IgD-negative memory B cell (primary cell): Measurements from ENCODE around the gene ANXA2. TPM values are rescaled to one million over a fixed set of nuclear protein-coding genes. Genes with fewer than 3 reads are reported as not detected.
"Not testable (repeated sequence)": the region's sequence is repeated elsewhere in the genome, so short reads cannot be mapped to it uniquely, and the experiment has no call there.

Experiments
- H3K27ac Mint-ChIP-seq, 3 donors: one replicate each; pipeline ENCODE4 v1.8.0; 2020 to 2022; ENCODE audit warnings: mild to moderate bottlenecking in 3 of 3, mixed read lengths in 3 of 3, moderate library complexity in 1 of 3
- H3K27me3 Mint-ChIP-seq: one replicate; pipeline ENCODE4 v1.8.0; 2021; ENCODE audit warnings: mixed read lengths
- H3K36me3 Mint-ChIP-seq: one replicate; pipeline ENCODE4 v1.8.0; 2020; ENCODE audit warnings: mild to moderate bottlenecking, mixed read lengths
- H3K4me1 Mint-ChIP-seq, 3 donors: one replicate each; pipeline ENCODE4 v1.8.0; 2020 to 2022; ENCODE audit warnings: mixed read lengths in 3 of 3, mild to moderate bottlenecking in 1 of 3
- H3K4me3 Mint-ChIP-seq, 4 donors: one replicate each; pipeline ENCODE4 v1.8.0; 2020 to 2022; ENCODE audit warnings: mild to moderate bottlenecking in 4 of 4, mixed read lengths in 4 of 4, moderate library complexity in 3 of 4
- H3K9me3 Mint-ChIP-seq, 3 donors: one replicate each; pipeline ENCODE4 v1.8.0; 2020 to 2021; ENCODE audit warnings: mixed read lengths in 3 of 3, mild to moderate bottlenecking in 1 of 3
- polyA plus RNA-seq: library from polyadenylated mRNA; unstranded; fragments of 300-500 nt; fragmentation: Illumina TruSeq; gene quantifications from one replicate; pipeline ENCODE4 v1.2.3, GENCODE V29; 2021

Gene ANXA2
- polyA plus RNA-seq, 1 donor from 2014 or later: 462 TPM

DNA sequence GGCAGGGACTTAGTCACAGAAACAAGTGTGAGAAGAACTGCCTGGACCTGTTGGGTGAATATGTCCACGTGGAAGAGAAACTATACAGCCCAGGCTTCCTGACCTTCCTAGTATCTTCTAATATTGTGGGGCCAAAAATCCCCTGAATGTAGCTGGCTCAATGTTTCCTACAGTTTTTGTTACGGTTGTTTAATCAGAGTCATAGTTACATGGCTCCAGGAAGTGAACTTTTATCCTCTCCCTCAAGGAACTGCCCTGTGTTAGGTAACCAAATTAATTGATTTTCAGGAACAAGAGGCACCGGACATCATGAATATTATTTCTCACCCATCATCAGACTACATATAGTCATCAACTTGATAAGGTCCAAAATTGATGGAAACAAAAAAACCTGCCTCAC lies 59.0 kb downstream of the ANXA2 start:
- no peak overlapping the region for H3K27ac Mint-ChIP-seq
- H3K4me3 Mint-ChIP-seq: no peak overlapping the region
- no peaks in the 10 kb centered on the region for H3K4me1 Mint-ChIP-seq
- no peaks in the 10 kb centered on the region for H3K9me3 Mint-ChIP-seq
- peaks cover 2% of the 10 kb centered on the region for H3K27me3 Mint-ChIP-seq
- H3K36me3 Mint-ChIP-seq: peaks cover 2% of the 10 kb centered on the region

DNA sequence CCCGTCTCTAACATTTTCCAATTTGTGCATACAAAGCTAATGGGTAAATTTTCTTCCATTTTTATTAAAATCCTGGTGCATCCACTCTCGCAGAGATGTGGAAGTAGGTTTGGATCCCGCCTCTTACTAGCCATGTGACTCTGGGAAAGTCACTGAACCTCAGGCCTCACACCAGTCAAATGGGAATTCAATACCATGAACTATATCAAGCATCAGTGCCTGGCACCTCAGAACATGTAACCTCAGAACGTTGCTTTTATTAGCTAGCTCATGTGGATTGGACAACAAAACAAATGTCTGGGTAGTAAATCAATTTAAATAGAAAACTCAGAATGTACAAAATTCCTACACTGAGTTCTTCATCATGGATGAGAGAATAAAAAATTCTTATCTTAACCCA lies 60.7 kb downstream of the ANXA2 start:
- H3K27ac Mint-ChIP-seq: no peak overlapping the region
- no peak overlapping the region for H3K4me3 Mint-ChIP-seq
- peaks cover 3% of the 10 kb centered on the region for H3K27me3 Mint-ChIP-seq
- H3K9me3 Mint-ChIP-seq: no peaks in the 10 kb centered on the region
- no peaks in the 10 kb centered on the region for H3K36me3 Mint-ChIP-seq
- H3K4me1 Mint-ChIP-seq: no peaks in the 10 kb centered on the region

DNA sequence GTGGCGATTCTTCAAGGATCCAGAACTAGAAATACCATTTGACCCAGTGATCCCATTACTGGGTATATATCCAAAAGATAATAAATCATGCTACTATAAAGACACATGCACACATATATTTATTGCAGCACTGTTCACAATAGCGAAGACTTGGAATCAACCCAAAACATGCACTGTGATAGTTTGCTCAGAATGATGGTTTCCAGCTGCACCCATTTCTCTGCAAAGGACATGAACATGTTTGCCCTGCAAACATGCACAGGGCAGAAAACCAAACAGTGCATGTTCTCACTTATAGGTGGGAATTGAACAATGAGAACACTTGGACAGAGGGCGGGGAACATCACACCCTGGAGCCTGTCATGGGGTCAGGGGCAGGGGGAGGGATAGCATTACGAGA lies 62.5 kb downstream of the ANXA2 start:
- H3K4me3 Mint-ChIP-seq, H3K36me3 Mint-ChIP-seq, H3K27me3 Mint-ChIP-seq, H3K9me3 Mint-ChIP-seq, H3K27ac Mint-ChIP-seq, H3K4me1 Mint-ChIP-seq: not testable (repeated sequence)

DNA sequence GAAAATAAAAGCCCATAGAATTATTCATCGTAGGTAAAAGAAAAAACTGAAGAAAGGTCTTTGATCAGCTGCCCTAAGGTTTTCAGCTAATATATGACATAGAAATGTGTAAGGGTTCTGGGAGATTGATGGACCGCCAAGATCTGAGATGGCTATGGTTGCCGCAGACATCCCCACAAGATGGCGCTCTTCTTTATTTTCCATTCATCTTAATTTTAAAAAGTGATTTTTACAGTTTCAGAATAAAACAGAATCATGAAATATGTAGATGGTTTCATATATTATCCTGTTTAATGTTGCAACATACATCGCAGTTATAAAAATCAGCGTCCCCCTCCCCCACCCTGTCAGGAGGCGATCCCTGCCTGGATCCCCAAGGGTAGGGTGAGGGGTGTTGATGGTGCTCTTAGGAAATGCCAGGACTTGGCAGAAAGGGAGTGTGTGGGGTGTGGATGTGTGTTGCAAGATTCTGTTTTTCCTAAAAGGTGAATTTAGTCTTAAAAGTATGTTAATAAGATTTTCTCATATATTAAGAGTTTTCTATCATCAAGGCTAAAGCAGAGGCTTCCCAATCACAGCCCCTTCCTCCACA lies 68.8 kb downstream of the ANXA2 start:
- peaks cover 16% of the 10 kb centered on the region for H3K27me3 Mint-ChIP-seq
- no peaks in the 10 kb centered on the region for H3K9me3 Mint-ChIP-seq
- peaks cover 0 to 3% (median 0%) of the 10 kb centered on the region in 3 donors for H3K4me1 Mint-ChIP-seq
- no peak overlapping the region for H3K4me3 Mint-ChIP-seq
- H3K36me3 Mint-ChIP-seq: no peaks in the 10 kb centered on the region
- no peak overlapping the region for H3K27ac Mint-ChIP-seq

DNA sequence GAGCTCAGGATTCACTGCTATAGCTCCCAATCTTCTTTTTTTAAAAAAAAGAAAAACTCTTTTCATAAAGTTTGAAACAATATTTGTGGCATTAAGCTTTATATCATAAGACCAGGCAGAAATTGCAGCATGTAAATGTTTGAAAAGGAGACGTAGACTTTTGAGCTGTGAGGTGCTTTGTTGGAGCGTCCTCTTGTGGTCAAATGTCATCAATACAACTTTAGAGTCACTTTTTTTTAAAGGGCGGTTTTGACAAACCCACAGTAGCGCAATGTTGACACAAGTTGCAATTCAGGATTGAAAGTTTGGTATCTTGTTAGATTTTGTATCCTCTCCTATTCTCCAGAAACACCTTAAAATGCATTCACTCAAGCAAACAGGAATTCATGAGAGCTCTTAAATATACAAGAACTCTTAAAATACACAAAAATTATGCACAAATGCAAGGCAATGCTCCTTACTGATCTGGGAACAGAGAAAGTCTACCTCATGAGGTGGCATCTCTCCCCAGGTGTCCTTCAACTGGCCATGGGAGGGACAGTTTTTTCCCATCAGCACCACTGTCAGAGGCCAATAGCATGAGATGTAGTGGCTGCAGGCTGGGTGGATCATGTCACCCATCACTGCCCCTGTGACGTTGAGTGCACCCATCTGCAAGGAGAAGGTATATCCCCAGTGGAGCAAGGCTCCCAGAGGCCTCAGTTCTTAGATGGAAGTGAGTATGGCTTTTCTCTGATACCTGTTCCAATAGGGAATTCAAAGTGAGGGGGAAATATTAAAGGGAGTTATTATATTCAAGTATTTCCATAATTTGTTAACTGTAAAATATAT lies 70.7 kb downstream of the ANXA2 start:
- Mint-ChIP-seq H3K9me3 (no peaks in the 10 kb centered on the region), H3K4me3 (no peak overlapping the region), H3K27ac (no peak overlapping the region), H3K36me3 (no peaks in the 10 kb centered on the region), H3K4me1 (peaks cover 0 to 3% (median 0%) of the 10 kb centered on the region in 3 donors), H3K27me3 (peaks cover 14% of the 10 kb centered on the region)

DNA sequence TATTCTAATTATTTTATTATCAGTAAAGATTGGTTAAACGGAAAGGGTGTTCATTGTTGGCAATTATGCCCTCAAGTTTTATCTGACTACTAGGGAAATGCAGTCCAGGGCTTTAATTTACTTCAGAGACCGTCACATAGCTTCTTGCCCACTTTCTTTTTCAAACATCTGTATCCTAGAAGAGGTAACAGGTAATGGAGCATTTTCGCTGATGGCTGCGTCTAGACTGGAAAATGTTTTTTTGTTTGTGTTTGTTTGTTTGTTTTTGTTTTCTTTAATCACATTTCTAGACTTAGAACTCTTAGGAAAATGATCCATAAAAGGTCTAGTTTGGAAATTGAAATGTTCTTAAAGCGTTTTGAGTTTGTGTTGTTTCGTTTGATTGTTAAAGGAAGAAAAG lies 71.4 kb downstream of the ANXA2 start:
- Mint-ChIP-seq H3K36me3 (no peaks in the 10 kb centered on the region), H3K9me3 (no peaks in the 10 kb centered on the region), H3K4me1 (peaks cover 0 to 3% (median 0%) of the 10 kb centered on the region in 3 donors), H3K27ac (no peak overlapping the region), H3K4me3 (no peak overlapping the region), H3K27me3 (peaks cover 12% of the 10 kb centered on the region)

DNA sequence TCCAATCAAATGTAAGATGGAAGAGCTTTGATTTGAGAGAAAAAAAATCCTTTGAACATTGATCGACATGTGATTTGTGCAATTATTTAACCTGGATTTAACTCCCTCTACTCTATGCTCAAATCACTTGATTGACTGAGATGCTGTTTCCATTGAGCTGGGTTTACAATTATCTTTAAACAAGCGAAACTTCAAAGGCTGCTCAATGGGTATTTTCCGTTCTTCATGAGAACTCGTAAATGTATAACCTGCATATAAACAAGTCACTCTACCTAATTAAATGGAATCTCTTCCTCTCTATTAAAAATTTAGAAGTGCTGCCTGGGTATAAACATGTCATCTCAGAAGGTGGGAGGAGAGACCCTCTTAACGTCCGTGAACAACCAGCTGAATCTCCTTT lies 71.9 kb downstream of the ANXA2 start:
- H3K9me3 Mint-ChIP-seq: no peaks in the 10 kb centered on the region
- H3K27ac Mint-ChIP-seq: no peak overlapping the region
- H3K4me3 Mint-ChIP-seq: no peak overlapping the region
- H3K4me1 Mint-ChIP-seq: peaks cover 0 to 3% (median 0%) of the 10 kb centered on the region in 3 donors
- peaks cover 12% of the 10 kb centered on the region for H3K27me3 Mint-ChIP-seq
- no peaks in the 10 kb centered on the region for H3K36me3 Mint-ChIP-seq

DNA sequence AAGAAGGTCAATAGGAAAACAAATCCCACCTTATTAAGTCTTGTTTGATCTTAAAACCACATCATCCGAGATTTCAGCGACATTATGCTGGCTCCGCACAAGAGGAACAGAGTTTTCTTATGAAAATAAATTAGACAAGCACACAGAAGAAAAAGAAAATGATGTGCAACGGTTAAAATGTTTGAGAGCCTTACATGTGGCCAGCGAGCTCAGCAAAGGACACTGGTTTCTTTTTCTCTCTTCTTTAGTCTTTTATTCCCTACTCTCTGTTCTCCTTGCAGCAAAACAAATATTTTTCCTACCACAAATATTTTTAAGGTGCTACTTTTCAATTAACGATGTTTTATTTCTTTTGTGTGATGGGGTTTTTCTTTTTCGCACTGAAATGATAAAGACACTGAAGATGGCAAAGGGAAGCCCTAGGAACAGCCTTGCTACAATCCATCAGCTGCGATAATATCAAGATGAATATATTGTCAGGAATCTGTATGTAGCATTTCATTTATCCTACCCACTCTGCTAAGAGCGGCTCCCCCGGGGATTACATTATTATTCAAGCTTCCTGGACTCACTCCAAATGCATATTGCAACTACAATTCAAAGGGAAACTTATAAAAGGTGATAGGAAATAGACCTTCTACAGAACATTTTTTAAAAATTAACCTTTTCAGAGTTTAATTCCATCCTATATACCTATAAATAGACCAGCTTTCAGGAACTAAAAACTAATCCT lies 72.9 kb downstream of the ANXA2 start:
- H3K9me3 Mint-ChIP-seq: no peaks in the 10 kb centered on the region
- H3K27ac Mint-ChIP-seq: no peak overlapping the region
- H3K27me3 Mint-ChIP-seq: peaks cover 12% of the 10 kb centered on the region
- peaks cover 0 to 3% (median 0%) of the 10 kb centered on the region in 3 donors for H3K4me1 Mint-ChIP-seq
- no peaks in the 10 kb centered on the region for H3K36me3 Mint-ChIP-seq
- no peak overlapping the region for H3K4me3 Mint-ChIP-seq

DNA sequence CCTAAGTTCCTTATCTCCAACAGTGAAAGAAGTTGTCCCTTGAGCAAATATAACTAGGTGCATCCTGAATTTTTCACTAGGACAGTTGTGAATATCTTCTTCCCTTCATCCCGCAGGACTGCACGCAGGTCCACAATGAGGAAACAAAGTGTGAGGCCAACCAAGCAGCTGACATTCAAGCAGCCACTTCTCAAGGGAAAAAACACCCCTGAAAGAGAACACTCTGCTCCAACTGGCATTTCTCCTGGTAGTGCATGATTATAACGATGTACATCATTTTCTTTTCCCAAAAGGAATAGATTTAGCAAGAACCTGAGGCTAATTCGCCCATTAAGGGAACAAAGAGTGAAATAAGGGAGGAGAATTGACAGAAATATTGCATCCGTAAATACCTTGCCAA lies 74.5 kb downstream of the ANXA2 start:
- Mint-ChIP-seq H3K27me3 (peaks cover 9% of the 10 kb centered on the region), H3K4me1 (peaks cover 0 to 3% (median 0%) of the 10 kb centered on the region in 3 donors), H3K36me3 (no peaks in the 10 kb centered on the region), H3K9me3 (no peaks in the 10 kb centered on the region), H3K4me3 (no peak overlapping the region), H3K27ac (no peak overlapping the region)

DNA sequence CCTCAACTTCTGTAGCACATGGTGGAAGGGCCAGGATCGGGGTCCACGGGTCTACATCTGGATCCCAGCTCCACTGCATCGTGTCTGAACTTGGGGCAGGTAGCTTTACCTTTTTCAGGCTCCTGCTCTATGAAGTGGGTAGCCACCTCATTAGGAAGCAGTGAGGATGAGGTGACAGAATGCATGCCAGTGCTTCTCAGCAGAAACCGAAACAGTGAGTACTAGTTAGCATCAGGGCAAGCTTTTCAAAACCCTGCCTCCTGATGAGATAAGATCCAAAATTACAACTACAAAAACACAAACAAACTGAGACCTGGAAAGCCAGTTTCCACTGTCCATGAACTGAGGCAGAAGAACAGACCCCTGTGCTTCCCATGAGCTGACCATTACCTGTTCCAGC lies 77.4 kb downstream of the ANXA2 start:
- H3K36me3 Mint-ChIP-seq: no peaks in the 10 kb centered on the region
- peaks cover 0 to 13% (median 3%) of the 10 kb centered on the region in 3 donors for H3K9me3 Mint-ChIP-seq
- no peak overlapping the region for H3K4me3 Mint-ChIP-seq
- H3K27ac Mint-ChIP-seq: no peak overlapping the region
- peaks cover 4% of the 10 kb centered on the region for H3K27me3 Mint-ChIP-seq
- H3K4me1 Mint-ChIP-seq: no peaks in the 10 kb centered on the region

DNA sequence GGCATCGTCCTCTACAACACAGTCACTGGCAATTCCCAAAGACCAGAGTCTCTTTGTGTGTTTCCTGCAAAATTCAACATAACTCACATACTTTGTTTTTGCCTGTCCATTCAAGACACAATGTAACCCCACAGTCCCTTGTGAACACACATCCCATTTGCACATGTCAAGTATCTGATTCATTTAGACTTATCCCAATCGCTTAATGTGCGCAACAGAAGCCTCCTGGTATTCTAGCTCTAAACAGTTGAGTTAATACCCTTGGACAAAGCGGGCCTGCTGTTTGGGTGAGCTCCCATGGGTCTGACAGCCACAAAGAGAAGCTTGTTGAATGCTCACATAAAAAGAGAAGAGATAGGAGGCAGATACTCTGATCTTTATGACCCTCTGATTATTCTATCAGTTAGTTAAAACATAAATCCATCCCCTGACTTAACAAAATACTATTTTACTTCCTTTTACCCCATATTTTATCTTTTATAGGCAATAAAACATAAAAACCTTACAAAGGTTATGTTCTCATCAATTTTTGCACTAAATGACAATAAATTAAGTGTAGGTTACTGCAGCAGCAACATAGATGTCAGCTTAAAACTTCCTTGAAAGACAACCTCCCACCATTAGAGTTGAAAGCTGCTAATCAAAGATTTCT lies 79.4 kb downstream of the ANXA2 start:
- H3K27ac Mint-ChIP-seq: no peak overlapping the region
- H3K4me3 Mint-ChIP-seq: no peak overlapping the region
- H3K27me3 Mint-ChIP-seq: peaks cover 5% of the 10 kb centered on the region
- no peaks in the 10 kb centered on the region for H3K4me1 Mint-ChIP-seq
- peaks cover 0 to 21% (median 4%) of the 10 kb centered on the region in 3 donors for H3K9me3 Mint-ChIP-seq
- no peaks in the 10 kb centered on the region for H3K36me3 Mint-ChIP-seq

DNA sequence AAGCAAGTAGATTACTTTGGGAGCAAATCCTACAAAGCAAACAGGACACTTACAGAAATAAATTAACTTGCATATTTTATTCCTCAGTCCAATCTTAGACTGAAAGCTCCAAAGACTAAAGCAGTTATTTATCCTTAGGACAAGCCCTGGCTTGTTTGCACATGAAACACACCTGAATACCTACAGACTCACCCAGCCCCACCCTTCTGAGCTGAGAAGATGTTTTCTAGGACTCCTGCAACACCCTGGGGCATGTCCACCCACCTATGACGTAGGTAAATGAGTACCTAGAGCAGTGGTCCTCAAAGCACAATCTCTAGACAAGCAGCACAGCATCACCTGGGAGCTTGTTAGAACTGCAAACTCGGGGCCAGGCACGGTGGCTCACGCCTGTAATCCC lies 80.8 kb downstream of the ANXA2 start:
- H3K4me3 Mint-ChIP-seq: no peak overlapping the region
- peaks cover 6% of the 10 kb centered on the region for H3K27me3 Mint-ChIP-seq
- H3K9me3 Mint-ChIP-seq: peaks cover 0 to 21% (median 4%) of the 10 kb centered on the region in 3 donors
- H3K27ac Mint-ChIP-seq: no peak overlapping the region
- no peaks in the 10 kb centered on the region for H3K4me1 Mint-ChIP-seq
- H3K36me3 Mint-ChIP-seq: no peaks in the 10 kb centered on the region

DNA sequence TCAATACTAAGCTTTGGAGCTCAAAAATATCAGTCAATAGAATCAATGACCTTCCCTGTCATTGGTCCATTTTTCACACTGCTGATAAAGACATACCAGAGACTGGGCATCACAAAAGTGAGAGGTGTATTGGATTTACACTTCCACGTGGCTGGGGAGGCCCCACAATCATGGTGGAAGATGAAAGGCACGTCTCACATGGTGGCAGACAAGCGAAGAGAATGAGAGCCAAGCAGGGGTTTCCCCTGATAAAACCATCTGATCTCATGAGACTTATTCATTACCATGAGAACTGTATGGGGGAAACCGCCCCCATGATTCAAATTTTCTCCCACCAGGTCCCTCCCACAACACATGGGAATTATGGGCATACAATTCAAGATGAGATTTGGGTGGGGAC lies 81.9 kb downstream of the ANXA2 start:
- Mint-ChIP-seq H3K4me1 (no peaks in the 10 kb centered on the region), H3K27me3 (peaks cover 6% of the 10 kb centered on the region), H3K36me3 (no peaks in the 10 kb centered on the region)

DNA sequence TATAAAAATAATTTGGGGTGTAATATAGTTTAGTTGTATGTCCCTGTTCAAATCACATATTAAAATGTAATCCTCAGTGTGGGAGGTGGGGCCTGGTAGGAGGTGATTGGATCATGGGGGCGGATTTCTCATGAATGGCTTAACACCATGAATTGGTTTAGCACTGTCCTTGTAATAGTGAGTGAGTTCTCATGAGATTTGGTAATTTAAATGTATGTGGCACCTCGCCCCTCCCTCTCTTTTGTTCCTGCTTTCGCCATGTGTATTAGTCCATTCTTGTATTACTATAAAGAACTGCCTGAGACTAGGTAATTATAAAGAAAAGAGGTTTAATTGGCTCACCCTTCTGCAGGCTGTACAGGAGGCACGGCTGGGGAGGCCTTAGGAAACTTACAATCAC lies 83.9 kb downstream of the ANXA2 start:
- Mint-ChIP-seq H3K4me3 (no peak overlapping the region), H3K9me3 (peaks cover 0 to 21% (median 4%) of the 10 kb centered on the region in 3 donors), H3K4me1 (no peaks in the 10 kb centered on the region), H3K27ac (no peak overlapping the region), H3K27me3 (peaks cover 6% of the 10 kb centered on the region), H3K36me3 (no peaks in the 10 kb centered on the region)

More for the DNA sequence above, 81.9 kb downstream of the ANXA2 start:
- Mint-ChIP-seq H3K9me3 (peaks cover 0 to 21% (median 4%) of the 10 kb centered on the region in 3 donors), H3K27ac (no peak overlapping the region), H3K4me3 (no peak overlapping the region)

DNA sequence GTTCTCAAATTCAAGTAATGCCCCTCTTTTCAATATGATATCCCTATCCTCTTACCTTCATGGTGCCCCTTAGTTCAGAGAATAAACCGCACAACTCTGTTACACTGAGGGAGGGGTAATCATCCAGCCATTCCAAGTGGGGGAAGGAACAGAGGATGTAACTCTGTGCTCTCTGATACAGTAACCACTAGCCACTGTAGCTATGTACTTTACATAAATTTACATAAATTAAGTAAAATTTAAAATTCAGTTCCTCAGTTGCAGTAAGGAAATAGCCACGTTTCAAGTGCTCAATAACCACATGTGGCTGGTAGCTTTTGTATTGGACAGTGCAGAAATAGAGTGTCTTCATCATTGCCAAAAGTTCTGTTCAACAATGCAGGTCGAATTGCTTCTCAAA lies 90.8 kb downstream of the ANXA2 start:
- Mint-ChIP-seq H3K36me3 (no peaks in the 10 kb centered on the region), H3K4me3 (no peak overlapping the region), H3K9me3 (peaks cover 3 to 10% (median 4%) of the 10 kb centered on the region in 3 donors), H3K27me3 (peaks cover 5% of the 10 kb centered on the region), H3K4me1 (no peaks in the 10 kb centered on the region), H3K27ac (no peak overlapping the region)
